ENCODE data around the gene PSMD2.
"Not testable (repeated sequence)": the region's sequence is repeated elsewhere in the genome, so short reads cannot be mapped to it uniquely, and the experiment has no call there.

PSMD2 gene

DNA sequence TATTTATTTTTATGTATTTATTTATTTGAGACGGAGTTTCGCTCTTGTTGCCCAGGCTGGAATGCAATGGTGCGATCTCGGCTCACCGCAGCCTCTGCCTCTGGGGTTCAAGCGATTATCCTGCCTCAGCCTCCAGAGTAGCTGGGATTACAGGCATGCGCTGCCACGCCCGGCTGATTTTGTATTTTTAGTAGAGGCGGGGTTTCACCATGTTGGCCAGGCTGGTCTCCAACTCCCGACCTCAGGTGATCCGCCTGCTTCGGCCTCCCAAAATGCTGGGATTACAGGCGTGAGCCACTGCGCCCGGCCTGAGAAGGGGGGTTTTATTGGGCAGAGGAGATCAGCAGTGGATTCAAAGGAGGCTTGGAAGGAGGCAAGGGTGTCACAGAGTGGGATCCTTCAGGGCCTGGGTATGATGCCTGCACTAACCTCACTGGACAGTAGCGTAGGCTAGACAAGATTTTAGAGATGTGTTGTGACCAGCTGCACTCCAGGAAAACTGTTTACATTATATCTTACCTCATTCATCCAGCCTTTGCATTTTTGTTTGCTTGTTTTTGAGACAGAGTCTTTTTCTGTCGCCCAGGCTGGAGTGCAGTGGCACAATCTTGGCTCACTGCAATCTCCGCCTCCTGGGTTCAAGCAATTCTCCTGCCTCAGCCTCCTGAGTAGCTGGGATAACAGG, 40.6 kb downstream of the PSMD2 start:
- DNase-seq (ENCODE audit: low spot score), result not testable (repeated sequence)

DNA sequence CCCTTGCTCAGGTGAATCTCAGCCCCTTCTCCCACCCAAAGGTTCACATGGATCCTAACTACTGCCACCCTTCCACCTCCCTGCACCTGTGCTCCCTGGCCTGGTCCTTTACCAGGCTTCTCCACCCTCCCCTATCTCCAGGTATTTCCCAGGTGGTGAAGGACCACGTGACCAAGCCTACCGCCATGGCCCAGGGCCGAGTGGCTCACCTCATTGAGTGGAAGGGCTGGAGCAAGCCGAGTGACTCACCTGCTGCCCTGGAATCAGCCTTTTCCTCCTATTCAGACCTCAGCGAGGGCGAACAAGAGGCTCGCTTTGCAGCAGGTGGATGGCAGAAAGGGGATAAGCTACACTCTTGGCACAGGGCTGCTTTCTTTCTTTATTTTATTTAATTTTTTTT, 42.9 kb downstream of the PSMD2 start:
- DNase-seq (ENCODE audit: low spot score), result no peak

DNA sequence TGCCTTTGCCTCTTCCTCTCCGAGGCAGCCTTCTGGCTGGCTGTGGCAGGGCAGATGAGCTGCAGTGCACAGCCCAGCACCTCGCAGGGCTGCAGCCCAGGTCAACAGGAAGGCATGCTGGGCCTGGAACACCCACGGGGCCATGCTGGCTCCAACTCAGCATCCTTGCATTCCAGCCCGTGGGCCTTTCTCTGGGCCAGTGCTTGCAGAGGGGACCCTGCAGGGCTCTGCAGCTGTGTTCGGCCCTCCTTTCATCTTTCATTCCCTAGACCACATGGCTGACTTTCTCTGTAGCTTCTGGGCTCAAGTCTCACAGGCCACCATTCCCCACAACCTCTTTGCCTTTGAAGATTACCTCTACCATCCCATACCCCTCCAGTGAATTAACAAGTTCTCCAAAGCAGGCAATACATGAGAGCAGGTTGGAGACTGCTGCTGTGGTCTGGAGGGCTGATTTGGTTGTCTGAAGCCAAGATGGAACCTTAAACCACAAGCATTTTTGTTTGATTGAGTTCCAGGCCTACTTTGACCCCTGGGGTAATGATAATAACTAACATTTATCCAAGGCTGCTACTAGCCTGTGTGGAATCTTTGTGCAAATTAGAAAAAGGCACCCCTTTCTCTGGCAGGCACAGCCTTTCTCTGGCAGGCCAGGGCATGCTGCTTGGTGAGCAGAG, 44.3 kb downstream of the PSMD2 start:
- no peak for DNase-seq (ENCODE audit: low spot score)

DNA sequence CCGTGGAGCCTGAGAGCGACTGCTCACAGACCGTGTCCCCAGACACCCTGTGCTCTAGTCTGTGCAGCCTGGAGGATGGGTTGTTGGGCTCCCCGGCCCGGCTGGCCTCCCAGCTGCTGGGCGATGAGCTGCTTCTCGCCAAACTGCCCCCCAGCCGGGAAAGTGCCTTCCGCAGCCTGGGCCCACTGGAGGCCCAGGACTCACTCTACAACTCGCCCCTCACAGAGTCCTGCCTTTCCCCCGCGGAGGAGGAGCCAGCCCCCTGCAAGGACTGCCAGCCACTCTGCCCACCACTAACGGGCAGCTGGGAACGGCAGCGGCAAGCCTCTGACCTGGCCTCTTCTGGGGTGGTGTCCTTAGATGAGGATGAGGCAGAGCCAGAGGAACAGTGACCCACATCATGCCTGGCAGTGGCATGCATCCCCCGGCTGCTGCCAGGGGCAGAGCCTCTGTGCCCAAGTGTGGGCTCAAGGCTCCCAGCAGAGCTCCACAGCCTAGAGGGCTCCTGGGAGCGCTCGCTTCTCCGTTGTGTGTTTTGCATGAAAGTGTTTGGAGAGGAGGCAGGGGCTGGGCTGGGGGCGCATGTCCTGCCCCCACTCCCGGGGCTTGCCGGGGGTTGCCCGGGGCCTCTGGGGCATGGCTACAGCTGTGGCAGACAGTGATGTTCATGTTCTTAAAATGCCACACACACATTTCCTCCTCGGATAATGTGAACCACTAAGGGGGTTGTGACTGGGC, 45.7 kb downstream of the PSMD2 start:
- no peak for DNase-seq (ENCODE audit: low spot score)

DNA sequence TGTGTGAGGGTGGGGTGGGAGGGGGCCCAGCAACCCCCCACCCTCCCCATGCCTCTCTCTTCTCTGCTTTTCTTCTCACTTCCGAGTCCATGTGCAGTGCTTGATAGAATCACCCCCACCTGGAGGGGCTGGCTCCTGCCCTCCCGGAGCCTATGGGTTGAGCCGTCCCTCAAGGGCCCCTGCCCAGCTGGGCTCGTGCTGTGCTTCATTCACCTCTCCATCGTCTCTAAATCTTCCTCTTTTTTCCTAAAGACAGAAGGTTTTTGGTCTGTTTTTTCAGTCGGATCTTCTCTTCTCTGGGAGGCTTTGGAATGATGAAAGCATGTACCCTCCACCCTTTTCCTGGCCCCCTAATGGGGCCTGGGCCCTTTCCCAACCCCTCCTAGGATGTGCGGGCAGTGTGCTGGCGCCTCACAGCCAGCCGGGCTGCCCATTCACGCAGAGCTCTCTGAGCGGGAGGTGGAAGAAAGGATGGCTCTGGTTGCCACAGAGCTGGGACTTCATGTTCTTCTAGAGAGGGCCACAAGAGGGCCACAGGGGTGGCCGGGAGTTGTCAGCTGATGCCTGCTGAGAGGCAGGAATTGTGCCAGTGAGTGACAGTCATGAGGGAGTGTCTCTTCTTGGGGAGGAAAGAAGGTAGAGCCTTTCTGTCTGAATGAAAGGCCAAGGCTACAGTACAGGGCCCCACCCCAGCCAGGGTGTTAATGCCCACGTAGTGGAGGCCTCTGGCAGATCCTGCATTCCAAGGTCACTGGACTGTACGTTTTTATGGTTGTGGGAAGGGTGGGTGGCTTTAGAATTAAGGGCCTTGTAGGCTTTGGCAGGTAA, 46.5 kb downstream of the PSMD2 start:
- DNase-seq (ENCODE audit: low spot score), result peak; percentile 75

DNA sequence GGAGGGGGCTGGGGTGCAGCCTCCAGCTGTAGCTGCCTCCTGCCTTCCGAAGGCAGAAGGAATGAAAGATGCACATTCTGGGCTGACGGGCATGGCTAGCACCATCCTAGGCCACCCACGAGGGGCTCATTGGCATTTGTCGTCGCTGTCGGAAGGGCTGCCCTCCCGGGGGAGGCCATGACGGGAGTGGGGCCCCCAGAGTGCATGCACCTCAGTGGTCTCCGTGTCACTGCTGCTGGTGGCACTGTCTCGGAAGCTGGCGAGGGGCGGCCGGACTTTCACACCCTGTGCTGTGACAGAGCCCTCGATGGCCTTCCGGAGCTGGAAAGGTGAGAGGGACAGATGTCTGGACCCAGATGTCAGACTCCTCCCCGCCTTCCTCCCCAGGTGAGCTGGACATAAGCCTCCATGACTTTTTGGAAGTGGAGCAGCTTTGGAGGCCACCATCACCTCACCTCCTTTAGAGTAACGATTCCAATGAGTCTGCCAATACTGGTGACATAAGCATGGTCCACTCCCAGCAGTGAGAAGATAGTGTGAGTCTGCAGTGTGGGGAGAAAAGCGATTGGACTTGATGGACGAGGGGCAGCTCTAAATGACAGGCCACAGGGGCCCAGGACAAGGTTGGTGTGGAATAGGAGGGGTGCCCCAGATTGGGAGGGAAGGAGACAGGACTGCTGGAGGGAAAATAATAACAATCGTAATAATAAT, 47.6 kb downstream of the PSMD2 start:
- DNase-seq (ENCODE audit: low spot score), result no peak

DNA sequence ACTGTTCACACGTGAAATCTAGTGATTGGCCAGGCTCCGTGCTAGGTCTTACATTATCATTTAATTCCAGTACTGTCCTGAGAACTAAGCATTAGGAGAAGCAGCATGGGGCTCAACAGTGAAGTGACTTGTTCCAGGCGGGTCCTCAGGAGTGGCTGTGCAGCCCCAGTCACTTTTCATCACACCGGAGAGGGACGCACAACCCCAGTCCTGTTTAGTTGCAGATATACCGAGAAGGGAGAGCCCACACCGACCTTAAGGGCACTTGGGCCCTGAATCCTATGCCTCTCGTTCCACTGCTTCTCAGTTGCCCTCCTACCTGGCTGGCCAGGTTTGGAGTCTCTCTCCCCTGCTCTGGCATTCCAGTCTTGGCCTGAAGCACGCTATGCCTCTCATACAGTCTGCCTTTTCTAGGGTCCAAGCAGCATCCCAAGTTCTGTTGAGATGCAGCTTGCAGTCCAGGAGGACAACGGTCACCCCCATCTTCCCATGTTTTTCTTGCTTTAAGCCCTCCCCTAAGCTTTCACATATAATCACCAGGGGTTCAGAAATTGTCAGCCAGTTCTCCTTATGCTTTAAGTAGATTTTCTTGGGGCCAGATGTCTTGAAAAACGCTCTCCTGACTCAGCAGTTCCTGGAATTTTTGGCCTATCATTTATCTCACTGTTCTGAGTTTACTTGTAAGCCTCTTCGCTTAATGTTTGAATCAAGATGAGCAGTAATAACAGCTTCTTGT, 48.4 kb downstream of the PSMD2 start:
- no peak for DNase-seq (ENCODE audit: low spot score)

DNA sequence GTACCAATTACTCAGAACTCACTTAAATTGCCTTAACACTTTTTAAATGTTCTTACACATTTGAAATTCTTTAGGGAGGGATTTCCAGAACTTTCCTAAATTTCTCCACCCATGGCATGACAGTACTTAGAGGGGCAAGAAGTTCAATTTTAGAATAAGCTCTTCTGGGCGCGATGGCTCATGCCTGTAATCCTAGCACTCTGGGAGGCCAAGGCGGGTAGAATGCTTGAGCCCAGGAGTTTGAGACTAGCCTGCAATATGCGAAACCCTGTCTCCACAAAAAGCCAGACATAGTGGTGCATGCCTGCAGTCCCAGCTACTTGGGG, 49.0 kb downstream of the PSMD2 start:
- no peak for DNase-seq (ENCODE audit: low spot score)

DNA sequence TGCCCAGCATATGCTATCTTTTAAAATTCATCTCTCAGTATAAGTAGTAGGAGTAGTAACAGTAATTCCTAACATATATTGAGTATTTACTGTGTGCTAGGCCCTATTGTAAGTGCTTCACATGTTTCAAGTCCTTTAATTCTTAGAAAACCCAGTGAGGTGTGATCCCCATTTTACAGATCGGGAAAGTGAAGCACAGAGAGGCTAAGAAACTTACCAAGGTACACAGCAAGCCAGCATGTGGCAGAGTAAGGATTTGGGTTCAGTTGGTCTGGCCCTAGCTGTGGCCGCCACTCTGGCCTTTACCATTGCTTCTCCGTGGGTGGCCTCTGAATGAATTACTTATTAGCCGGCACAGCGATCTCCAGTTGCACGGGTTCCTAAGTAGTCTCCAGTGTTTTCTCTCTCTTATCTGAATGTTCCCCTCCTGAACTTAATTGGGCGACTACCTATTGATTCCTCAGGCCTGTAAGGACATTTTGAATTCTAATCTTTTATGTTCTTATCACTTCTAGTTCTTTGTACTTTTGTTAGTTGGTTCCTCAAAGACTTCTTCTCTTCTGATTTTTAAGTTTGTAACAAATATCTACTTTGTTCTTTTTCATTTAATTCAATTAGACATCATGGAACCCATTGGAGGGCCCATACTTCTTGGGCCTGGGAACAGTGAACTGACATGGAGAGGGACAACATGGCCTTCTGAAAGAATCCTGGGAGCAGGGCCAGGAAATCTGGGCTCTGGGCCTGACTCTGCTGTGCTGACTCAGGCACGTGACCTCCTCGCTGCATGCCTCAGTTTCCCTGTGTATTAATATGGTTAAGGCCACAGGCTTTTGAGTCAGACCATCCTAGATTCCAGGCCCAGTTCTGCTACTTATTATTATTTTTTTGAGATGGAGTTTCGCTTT, 50.8 kb downstream of the PSMD2 start:
- no peak for DNase-seq (ENCODE audit: low spot score)

DNA sequence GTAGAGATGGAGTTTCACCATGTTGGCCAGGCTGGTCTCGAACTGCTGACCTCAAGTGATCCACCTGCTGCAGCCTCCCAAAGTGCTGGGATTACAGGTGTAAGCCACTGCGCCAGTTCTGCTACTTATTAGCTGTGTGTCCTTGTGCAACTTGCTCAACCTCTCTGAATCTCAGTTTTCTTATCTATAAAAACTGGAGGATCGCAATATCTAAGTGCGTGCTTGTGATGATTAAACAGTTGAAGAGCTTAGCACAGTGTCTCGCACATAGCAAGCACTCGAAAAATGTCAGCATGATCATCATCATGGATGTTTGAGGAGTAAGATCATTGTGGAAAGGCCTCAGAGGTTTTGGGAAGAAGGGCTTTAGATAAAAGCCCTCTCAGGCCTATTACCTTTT, 51.6 kb downstream of the PSMD2 start:
- no peak for DNase-seq (ENCODE audit: low spot score)

DNA sequence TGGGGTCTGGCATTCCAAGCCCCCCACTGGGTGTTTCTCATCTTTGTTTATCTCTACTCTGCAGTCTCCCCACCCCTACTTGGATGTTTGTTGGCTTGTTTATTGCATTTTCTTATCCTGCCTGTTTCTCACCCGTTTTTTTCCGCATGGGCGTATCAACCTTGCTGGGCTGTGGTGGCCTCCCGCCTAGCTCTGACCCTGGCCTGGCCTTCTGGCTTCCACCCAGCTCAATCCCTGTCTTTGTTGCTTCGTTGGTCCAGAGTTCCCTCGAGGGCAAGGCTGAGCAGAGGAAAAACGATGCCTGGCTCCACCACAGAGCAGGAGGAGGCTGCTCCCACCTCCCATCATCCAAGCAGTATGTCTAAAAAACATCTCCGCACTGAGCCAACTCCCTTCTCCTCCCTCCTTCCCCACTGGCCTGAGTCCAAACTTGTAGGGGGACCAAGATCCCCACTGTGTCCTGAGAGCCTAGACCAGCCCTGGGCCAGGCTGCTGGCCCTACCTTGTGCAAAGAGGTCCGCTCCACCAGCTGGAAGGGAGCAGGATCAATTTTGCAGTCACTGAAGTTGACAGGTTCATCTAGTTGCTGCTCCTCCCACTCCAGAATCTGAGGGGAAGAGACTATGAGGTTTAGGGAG, 52.6 kb downstream of the PSMD2 start:
- no peak for DNase-seq (ENCODE audit: low spot score)

DNA sequence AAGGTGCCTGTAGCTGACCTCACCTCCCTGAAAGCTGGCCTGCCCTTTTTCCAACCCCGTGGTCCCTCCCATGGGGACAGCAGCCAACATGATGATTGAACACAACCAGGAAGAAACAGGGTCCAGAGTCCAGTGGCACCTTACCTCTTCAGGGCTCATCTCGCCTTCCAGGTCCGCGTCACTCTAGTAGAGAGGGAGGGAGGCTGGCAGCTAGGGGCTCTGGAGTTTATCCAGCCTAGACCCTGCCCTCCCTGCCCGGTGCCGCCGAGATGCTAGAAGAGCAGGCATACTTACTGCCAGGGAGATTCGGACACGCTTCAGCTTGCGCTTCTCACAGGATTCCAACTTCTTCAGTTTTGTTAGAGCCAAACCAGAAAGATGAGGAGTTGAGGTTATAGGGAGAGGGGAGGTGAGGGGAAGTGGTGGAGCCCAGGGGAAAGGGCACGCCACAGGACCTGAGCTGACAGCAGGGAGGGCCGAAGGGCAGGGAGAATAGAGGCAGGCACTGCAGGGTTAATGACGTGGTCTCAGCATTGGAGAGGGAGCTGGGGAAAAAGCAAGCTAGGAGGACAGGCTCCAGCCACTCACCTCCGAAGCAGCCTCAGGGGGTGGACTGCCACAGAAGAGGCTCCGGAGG, 53.2 kb downstream of the PSMD2 start:
- no peak for DNase-seq (ENCODE audit: low spot score)

DNA sequence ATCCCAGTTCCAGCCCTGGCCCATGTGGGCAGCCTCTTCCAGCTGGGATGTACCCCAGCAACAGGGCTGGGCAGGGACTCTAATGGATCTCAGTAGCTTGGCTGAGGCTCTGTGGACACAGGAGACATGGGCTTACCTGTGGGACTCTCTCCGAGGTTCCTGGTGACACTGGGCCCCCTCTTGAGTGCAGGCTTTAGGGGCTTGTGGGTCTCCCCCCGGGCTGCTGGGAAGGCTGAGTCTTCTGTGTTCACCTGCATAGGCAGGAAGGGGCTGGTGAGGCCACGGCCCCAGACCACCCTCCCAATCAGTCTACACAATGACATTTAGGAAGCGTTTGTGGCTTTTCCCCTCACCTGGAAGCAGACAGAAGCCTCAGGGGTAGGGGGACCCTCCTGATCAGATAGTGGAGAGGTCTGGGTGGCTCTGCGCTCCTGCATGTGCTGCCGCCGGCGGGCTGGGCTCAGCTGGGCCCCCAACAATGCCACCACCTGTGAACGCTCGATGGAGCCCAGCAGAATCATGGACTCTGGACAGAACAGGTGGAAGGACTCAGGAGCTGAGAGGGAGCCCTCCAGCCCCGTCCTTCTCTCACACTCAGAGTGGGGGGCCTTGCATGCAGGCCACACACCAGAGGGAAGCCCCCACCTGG, 54.0 kb downstream of the PSMD2 start:
- DNase-seq (ENCODE audit: low spot score), result no peak

DNA sequence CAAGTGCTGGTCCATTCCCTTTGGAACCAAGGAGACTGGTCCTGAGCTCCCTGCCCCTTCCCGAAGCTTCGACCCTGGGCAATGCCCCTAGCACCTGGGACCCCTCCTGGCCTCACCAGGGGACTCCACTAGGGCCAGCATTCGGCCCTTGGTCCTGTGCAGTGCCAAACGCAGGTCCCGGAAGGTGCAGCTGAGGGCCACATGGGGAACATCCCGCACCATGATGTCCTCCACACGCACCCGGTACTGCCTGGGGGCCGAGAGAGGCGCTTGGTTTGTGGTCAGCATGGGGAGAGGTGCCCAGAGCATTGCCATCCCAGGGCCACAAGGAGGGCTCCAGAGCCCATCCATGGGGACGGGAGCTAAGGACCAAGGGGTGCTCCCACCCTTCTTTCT, 54.5 kb downstream of the PSMD2 start:
- DNase-seq (ENCODE audit: low spot score), result no peak

DNA sequence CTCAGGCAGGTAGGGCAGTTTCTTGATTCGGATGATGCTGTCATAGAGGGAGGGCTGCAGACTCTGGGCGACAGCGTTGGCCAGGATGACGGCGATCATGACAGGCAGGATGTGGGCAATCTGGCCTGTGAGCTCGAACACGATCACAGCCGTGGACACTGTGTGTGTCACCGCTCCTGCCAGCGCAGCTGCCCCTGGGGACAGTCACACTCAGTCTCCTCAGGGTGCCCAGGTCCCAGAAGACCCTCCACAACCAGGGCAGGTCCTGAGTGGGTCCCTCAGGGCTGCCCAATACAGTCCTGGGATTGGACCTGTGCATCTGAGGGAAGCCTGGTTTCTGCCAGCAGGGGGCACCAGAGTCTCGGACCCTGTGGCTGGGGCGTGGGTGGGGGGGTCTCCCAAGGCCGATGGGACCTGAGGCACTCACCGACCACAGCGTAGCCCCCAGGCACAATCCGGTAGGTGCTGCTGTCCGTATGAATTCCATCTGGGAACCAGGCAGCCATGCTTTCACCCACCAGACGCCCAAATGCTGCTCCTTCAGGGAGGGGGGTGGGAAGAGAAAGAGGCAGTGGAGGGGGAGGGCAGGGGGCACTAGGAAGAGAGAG, 55.2 kb downstream of the PSMD2 start:
- peak; percentile 85 for DNase-seq (ENCODE audit: low spot score)

DNA sequence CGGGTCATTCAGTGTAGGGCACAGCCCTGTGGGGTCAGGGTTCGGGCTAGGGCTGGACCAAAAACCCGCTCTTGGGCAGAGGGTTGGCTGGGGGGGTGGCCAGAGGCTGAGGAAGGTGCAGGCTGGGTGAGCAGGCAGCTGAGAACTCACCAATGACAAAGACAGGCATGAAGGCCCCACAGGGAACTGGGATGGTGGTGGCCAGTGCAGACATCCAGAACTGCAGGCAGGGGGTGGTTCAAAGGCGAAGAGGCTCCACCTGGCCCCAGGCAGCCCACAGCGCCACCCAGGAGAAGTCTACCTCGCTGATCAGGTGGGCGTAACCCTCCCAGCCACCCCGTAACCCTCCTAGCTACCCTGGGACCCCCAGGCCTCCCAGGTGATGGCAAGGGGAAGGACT, 55.7 kb downstream of the PSMD2 start:
- DNase-seq (ENCODE audit: low spot score), result no peak

DNA sequence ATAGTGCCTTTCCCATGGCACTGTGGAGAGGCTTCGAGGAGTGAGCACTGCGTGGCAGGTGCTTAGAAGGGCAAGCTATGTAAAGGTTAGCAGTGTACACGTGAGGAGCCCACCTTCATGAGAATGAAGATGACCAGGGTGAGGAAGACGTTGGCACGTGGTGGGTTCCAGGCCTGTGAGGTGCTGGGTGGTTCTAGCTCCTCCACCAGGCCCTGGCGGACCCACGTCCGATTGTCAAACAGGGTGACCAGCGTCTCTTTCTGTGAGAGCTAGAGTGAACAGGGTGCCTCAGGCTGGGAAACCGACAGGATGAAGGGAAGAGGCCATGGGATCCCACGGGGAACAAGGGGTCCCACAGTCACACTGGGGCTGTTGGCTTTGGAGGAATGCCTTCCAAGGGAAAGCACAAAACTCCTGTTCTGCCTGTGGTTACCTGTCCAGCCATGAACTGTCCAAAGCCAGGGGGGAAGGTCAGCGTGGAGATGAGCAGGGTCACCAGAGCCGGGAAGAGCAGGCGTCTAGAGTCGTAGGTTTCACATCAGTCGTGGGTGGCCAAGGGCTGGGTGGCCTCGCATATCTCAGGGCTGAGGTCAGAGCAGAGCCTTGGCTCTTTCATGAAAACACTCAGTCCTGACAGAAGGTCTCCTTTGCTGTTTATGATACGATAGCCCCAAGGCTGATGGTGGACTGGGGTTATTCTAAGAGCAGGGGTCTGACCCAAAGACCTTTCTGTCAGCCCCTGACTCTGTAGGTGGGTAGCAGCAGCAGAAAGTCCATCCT, 56.4 kb downstream of the PSMD2 start:
- no peak for DNase-seq (ENCODE audit: low spot score)

Data from D341Med (cell line).